Right lobe of liver (tissue), 4 donors: Measurements from ENCODE around the gene GREB1.

Source experiments
- CTCF ChIP-seq, 4 donors: fragments of 200-600 bp in 3 of 4; fragments of 450-650 bp in 1 of 4; IDR thresholded peaks; one replicate each; pipeline versions ENCODE4 v1.5.1 to v1.8.0; 2016 to 2022; ENCODE audit warnings: antibody characterized with exemption in 4 of 4, mild to moderate bottlenecking in 2 of 4
- POLR2A ChIP-seq: fragments of 450-650 bp; IDR thresholded peaks from one replicate; pipeline ENCODE4 v1.6.1; 2017; ENCODE audit warnings: antibody characterized with exemption, mild to moderate bottlenecking
- donor health status: DM: no; HTN: no; CAD: no.
- donor health status: DM: no; HTN: no; CAD: no.
- donor health status: DM: no; HTN: yes; CAD: no.

DNA sequence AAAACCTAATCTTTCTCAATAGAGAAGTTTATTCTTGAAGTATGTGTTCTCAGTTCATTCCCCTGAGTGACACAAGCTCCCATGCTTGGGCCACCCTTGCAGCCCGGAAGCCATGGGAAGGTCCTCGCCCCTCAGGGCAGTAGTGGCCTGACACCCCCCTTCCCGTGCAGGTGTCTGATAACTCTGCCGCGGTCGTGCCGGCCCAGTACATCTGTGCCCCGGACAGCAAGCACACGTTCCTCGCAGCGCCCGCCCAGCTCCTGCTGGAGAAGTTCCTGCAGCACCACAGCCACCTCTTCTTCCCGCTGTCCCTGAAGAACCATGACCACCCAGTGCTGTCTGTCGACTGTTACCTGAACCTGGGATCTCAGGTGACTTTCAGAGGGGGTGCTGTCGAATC is 103.7 kb downstream of the GREB1 start:
- TF ChIP-seq CTCF (IDR thresholded peaks at IDR 0.05), result no peak
- TF ChIP-seq POLR2A, result no peak
